GM18858 (cell line): ENCODE results near the gene LRRC1.

Source experiments
- ATAC-seq: cut with Tn5 transposase; IDR thresholded peaks from one replicate; pipeline ENCODE4 v1.9.1; 2021; ENCODE audit not compliant: unreplicated experiment

Gene LRRC1

GRCh38 chr6:53951383-53951782, 156.6 kb downstream of the LRRC1 start:
- no peak for ATAC-seq

- ATAC-seq = no peak
Measured at GRCh38 chr6:53956068-53956711, 161.4 kb downstream of the LRRC1 start.

- no peak for ATAC-seq
Measured at GRCh38 chr6:53956804-53957203, 162.0 kb downstream of the LRRC1 start.

GRCh38 chr6:53959717-53960116, 164.9 kb downstream of the LRRC1 start:
- no peak for ATAC-seq

- no peak for ATAC-seq
Measured at GRCh38 chr6:53960311-53960710, 165.5 kb downstream of the LRRC1 start.

GRCh38 chr6:53961679-53962370, 167.0 kb downstream of the LRRC1 start:
- no peak for ATAC-seq

GRCh38 chr6:53962646-53963045, 167.8 kb downstream of the LRRC1 start:
- ATAC-seq = no peak

GRCh38 chr6:53967415-53967814, 172.6 kb downstream of the LRRC1 start:
- no peak for ATAC-seq
